KOPT-K1 (cell line): ENCODE results near the gene ZNF442.
"Not testable (repeated sequence)": the region's sequence is repeated elsewhere in the genome, so short reads cannot be mapped to it uniquely, and the experiment has no call there.

ENCODE experiments used
- H3K27ac ChIP-seq: fragments of 200-600 bp; sonication (generic); 2 replicates; pipeline ENCODE4 v1.5.1; 2016; ENCODE audit warnings: antibody characterized with exemption, mild to moderate bottlenecking, low read depth, low read length; ENCODE audit not compliant: poor library complexity, severe bottlenecking
- H3K36me3 ChIP-seq: fragments of 200-600 bp; sonication (generic); 2 replicates; pipeline ENCODE4 v1.5.1; 2017; ENCODE audit warnings: antibody characterized with exemption, mild to moderate bottlenecking, low read length, moderate library complexity; ENCODE audit not compliant: insufficient read depth
- H3K9me3 ChIP-seq: fragments of 200-600 bp; sonication (generic); 2 replicates; pipeline ENCODE4 v1.5.1; 2017; ENCODE audit warnings: antibody characterized with exemption, low read length, mild to moderate bottlenecking; ENCODE audit not compliant: insufficient read depth, poor library complexity, severe bottlenecking

ZNF442 gene

DNA sequence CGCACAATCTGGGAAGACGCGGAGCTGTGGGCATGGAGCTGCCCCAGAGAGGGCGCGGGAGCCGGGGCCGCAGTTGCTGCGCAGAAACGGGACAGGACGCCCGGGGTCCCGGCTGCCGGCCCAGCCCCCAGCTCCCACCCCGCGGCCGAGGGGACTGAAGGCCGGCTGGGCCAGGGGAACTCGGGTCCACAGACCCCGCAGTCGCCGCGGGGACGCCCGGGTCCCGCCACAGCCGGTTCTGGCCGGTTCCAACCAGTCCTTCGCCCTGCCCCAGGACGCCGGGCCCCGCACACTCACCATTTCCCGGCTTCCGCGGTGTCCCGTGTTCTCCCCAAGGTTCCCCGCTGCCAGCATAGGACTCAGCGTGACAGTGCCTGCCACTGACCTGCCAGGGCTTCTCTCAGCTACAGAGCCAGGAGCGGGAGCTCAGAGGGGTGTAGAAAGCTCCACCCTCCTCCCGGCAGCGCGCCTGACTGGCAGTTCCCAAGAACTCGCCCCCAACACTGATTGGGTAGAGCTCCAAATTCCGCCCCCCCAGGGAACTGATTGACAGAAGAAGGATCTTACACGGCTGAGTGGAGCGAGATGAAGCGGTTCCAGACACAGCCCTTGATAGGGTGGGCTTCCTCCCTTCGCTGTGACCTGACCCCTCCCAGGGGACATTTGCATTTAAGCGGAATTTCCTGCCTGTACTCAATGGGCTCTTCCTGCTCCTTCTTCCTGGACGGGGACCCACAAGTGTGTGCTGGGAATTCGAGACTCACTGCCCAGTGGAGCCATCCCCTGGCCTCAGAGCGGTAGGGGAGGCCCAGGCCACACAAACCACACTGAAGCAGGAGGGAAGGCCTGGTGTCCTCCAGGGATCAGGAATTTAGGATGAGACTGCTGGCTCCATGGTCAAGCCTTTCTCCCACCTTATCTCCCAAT, at the start of gene ZNF442:
ZNF442 (minus strand) TSS at position 448 of the 927 bp plus-strand sequence. CDS start 2,052 bp downstream, outside the sequence.
- Histone ChIP-seq H3K9me3 (peaks cover 13% of the 10 kb centered on the region), H3K27ac (peak within 1 kb of the TSS; percentile 59), H3K36me3 (no peaks in the 10 kb centered on the region)

DNA sequence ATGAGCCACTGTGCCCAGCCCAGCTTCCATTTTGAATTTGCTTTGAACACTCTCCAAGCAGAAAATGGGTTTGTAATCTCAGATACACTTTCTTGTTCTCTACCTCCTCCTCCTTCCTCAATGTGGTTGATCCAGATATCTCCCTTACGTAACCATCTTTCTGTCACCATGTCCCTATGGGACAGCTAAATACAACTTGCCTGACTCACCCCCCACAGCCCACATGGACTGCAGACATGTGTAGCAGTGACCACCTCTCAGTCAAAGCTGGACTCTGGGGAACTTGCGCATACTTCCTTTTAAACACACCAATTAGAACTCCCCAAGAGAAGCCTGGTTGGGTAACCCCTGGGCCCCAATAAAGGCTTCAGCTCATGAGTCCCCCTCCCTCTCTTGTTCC, 46.4 kb upstream of the ZNF442 start:
- Histone ChIP-seq H3K9me3 (peaks cover 45% of the 10 kb centered on the region), H3K36me3 (peaks cover 6% of the 10 kb centered on the region; the same call in 1 of the 2 replicates), H3K27ac (no peak overlapping the region)

DNA sequence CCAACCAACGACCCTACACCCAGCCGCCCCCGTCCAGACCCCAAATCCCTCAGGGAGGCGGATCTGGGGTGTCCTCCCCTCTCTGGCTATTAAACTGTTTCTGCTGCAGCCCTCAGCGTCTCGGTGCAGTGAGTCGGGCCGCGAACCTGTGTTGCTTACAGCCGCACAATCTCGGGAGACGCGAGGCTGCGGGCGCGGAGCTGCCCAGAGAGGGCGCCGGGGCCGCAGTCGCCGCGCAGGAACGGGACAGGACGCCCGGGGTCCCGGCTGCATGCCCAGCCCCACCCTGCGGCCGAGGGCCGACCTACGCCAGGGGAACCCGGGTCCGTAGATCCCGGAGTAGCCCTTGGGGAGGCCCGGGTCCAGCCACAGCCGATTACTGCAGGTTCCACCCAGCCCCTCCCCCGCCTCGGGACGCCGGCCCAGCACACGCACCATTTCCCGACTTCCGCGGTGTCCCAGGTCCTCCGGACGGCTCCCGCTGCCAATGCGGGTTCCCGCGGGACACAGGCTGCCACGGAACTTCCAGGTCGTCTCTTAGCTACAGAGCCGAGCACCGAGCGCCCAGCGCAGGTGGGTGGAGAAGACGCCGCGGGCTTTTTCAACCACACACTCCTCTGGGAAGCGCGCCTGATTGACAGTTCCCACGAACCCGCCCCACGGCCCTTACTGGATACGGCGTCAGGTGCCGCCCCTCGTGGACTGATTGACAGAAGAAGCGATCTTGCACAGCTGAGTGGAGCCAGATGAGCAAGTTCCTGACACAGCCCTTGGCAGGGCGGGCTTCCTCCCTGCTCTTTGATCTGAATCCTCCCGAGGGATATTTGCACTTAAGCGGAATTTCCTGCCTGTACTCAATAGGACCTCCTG, 35.4 kb upstream of the ZNF442 start, which contains the start of gene ZNF799:
ZNF799 (minus strand) TSS at position 639 of the 870 bp plus-strand sequence; CDS start at position 438, 201 bp downstream.
- Histone ChIP-seq H3K27ac (peak within 1 kb of the TSS; percentile 71), H3K9me3 (peaks cover 17% of the 10 kb centered on the region), H3K36me3 (peaks cover 6% of the 10 kb centered on the region; the same call in 1 of the 2 replicates)

DNA sequence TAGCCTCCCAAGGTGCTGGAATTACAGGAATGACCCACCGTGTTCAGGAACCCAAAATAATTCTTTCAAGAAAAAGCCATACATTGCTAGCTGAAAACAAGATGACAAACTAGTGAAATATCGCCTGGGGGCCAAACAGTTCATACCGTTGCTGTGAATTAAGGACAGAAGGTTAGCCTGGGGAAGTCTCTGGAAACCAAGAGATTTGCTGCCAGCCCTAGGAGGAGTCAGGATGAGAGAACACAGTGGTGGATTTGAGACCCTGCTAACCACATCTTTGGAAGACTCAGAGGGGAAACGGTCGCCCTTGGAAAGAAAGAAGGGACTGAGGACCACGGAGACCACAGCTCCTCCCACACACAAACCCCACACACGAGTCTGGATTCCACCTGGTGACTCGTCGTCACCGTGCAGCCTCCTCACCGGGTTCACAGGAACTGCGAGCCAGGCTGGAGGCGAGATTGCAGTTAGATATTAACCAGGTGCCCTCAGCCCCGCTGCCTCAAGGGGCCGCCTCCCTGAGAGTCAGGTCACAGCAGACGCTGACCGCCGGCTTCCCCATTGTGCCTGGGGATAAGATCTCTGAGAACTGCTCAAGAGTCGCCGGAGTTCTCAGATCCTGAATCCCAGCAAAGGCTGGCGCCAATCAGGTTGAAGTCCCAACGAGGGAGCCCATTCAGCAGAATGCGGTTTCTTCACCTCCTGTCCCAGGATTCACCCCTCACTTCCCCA, 34.6 kb upstream of the ZNF442 start:
- H3K9me3 ChIP-seq, result peaks cover 19% of the 10 kb centered on the region
- peak overlapping the region; percentile 71 for H3K27ac ChIP-seq
- not testable (repeated sequence) for H3K36me3 ChIP-seq

DNA sequence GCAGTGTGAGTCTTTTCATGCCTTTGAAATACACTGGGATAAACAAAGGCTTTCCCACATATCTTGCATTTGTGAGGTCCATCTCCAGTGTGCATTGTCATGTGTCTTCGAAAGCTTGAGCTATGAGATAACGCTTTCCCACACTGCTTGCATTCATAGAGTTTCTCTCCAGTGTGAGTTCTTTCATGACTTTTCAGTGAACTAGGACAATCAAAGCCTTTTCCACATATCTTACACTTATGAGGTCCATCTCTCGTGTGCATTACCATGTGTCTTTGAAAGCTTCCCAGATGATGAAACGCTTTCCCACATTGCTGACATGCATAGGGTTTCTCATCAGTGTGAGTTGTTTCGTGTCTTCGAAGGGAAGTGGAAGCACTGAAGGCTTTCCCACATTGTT, 25.7 kb upstream of the ZNF442 start:
- Histone ChIP-seq H3K36me3 (peaks cover 77% of the 10 kb centered on the region), H3K9me3 (peaks cover 80% of the 10 kb centered on the region)
- not testable (repeated sequence) for H3K27ac ChIP-seq

DNA sequence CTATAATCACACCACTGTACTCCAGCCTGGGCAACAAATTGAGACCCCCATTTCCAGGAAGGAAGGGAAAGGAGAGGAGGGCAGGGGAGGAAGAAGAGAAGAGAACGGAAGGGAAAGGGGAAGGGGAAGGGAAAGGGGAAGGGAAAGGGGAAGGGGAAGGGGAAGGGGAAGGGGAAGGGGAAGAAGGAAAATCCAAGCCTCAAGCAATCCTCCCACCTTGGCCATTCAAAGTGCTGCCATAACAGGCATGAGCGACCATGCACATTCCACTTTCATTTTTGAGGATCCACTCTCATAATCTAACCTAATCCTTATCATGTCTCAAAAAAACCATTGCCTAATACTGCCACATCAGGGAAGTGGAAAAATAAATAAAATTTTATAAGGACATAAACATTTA, 20.9 kb upstream of the ZNF442 start:
- peaks cover 46% of the 10 kb centered on the region for H3K36me3 ChIP-seq
- not testable (repeated sequence) for H3K27ac ChIP-seq
- H3K9me3 ChIP-seq, result peaks cover 67% of the 10 kb centered on the region

DNA sequence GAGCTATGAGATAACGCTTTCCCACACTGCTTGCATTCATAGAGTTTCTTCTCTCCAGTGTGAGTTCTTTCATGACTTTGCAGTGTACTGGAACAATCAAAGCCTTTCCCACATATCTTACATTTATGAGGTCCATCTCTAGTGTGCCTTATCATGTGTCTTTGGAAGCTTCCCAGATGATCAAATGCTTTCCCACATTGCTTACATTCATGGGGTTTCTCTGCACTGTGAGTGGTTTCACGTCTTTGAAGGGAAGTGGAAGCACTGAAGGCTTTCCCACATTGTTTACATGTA, 14.9 kb upstream of the ZNF442 start:
- Histone ChIP-seq H3K27ac (no peak overlapping the region), H3K9me3 (peaks cover 71% of the 10 kb centered on the region), H3K36me3 (peaks cover 20% of the 10 kb centered on the region)

DNA sequence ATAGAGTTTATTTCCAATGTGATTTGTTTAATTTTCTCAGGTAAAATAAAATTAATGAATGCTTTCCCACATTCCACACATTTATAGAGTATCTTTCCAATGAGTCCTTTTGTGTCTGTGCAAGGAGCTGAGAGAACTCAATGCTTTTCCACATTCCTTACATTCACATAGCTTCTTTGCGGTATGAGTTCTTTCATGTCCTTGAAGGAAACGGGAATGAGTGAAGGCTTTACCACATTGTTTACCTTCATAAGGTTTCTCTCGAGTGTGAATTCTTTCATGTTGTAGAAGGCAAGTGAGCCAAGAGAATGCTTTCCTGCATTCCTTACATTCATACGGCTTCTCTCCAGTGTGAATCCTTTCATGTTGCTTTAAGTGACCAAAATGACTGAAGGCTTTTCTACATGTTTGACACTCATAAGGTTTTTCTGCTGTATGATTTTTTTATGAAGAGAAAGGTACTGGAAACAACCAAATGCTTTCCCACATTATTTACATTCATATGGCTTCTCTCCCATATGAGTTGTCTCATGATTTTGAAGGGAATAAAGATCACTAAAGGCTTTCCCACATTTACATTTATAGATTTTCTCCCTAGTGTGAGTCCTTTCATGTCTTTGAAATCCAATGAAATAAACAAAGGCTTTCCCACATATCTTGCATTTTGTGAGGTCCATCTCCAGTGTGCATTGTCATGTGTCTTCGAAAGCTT, 14.4 kb upstream of the ZNF442 start:
- H3K36me3 ChIP-seq, result peaks cover 20% of the 10 kb centered on the region
- H3K9me3 ChIP-seq, result peaks cover 71% of the 10 kb centered on the region
- H3K27ac ChIP-seq, result no peak overlapping the region

DNA sequence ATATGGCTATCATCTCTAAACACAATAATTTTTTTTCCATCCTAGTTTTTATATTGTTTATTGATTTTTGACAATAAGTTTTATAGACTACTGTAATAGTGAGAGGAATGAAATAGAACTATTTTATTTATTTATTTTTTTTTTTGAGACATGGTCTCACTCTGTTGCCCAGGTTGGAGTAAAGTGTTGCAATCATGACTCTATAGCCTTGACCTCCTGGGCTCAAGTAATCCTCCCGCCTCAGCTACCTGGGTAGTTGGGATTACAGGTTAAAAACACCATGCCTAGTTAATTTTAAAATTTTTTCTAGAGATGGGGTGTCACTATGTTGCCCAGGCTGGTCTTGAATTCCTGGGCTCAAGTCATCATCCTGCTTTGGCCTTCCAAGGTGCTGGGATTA, 8.5 kb upstream of the ZNF442 start:
- Histone ChIP-seq H3K27ac (no peak overlapping the region), H3K36me3 (no peaks in the 10 kb centered on the region), H3K9me3 (peaks cover 20% of the 10 kb centered on the region)

DNA sequence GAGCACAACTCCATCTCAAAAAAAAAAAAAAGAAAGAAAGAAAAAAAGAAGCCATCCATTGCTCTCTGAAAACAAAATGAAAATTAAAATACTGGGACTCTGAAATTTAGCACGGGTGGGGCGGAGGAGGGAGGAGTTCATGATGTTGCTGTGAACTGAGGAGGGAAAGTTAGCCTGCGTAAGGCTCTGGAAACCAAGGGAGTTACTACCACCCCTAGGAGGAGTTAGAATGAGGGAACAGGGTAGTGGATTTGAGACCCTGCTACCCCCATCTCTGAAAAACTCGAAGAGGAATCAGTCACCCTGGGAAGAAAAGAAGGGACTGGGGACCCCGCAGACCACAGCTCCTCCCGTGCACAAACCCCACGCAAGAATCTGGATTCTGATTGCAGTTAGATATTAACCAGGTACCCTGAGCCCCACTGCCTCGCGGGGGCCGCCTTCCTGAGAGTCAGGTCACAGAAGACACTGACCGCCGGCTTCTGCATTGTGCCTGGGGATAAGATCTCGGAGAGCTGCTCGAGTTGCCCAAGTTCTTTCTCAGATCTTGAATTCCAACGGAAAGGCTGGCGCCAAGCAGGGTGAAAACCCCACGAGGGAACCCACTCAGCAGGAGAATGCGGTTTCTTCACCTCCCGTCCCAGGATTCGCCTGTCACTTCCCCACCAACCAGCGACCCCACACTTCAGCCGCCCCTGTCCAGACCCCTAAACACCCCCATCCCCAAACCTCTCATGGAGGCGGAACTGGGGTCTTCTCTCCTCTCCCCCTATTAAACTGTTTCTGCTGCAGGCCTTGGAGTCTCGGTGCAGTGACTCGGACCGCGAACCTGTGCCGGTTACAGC, 870 bp downstream of the ZNF442 start:
- Histone ChIP-seq H3K36me3 (no peaks in the 10 kb centered on the region), H3K9me3 (peaks cover 13% of the 10 kb centered on the region), H3K27ac (peak overlapping the region; percentile 59)

DNA sequence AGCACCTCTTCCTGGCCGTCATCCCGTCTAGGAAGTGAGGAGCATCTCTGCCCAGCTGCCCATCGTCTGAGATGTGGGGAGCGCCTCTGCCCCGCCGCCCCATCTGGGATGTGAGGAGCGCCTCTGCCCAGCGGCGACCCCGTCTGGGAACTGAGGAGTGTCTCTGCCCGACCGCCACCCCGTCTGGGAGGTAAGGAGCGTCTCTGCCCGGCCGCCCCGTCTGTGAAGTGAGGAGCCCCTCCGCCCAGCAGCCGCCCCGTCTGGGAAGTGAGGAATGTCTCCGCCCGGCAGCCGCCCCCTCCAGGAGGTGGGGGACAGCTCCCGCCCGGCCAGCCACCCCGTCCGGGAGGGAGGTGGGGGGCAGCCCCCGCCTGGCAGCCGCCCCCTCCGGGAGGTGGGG, 3.2 kb downstream of the ZNF442 start:
- not testable (repeated sequence) for H3K27ac ChIP-seq, H3K36me3 ChIP-seq
- H3K9me3 ChIP-seq, result peaks cover 17% of the 10 kb centered on the region

DNA sequence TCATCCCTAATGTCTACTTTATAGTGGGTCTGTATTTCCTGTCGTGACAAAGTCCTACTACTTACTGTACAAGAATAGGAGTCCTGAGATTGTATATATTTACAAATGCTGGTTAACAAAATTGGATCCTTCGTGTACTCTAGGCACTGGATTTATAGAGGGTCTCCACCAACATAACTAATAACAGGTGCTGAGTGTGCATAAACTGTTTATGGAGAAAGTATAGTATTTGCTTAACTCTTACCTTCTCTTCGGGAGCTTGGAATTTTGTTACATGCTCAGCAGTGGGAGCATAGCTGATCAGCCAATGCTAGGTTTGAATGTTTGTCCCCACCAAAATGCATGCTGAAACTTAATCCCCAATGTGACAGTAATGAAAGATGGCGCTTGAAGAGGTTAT, 12.1 kb downstream of the ZNF442 start:
- H3K36me3 ChIP-seq, result peaks cover 26% of the 10 kb centered on the region
- peaks cover 73% of the 10 kb centered on the region for H3K9me3 ChIP-seq

DNA sequence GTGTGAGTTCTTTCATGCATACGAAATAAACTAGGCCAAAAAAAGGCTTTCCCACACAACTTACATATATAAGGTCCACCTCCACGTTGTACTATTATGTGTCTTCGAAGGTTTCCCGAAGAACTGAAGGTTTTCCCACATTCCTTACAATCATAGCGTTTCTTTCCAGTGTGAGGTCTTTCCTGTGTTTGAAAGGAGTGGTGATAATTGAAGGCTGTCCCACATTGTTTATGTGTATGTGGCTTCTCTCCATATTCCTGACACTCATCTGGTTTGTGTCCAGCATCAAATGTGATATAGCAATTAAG, 14.6 kb downstream of the ZNF442 start:
- Histone ChIP-seq H3K36me3 (peaks cover 26% of the 10 kb centered on the region), H3K27ac (no peak overlapping the region), H3K9me3 (peaks cover 90% of the 10 kb centered on the region)

More for the DNA sequence above, 12.1 kb downstream of the ZNF442 start:
- no peak overlapping the region for H3K27ac ChIP-seq
